CD4-positive, alpha-beta T cell treated with Interleukin-21 for 1 hour (primary cell): ENCODE results near the gene PCDH1.
"Not testable (repeated sequence)": the region's sequence is repeated elsewhere in the genome, so short reads cannot be mapped to it uniquely, and the experiment has no call there.

ENCODE experiments used
- DNase-seq: peaks from one replicate; pipeline ENCODE4 v3.0.0-alpha.2; 2020

Gene PCDH1

GRCh38 chr5:141878186-141878710 is at the start of gene PCDH1:
Gene PCDH1, minus strand, starts transcription at chr5:141878410. Its CDS starts 148 bp downstream, at chr5:141878262.
- DNase-seq = peak; percentile 28

- DNase-seq = no peak
These were observed 48.2 kb upstream of the PCDH1 start for GRCh38 chr5:141926434-141926833.

DNA sequence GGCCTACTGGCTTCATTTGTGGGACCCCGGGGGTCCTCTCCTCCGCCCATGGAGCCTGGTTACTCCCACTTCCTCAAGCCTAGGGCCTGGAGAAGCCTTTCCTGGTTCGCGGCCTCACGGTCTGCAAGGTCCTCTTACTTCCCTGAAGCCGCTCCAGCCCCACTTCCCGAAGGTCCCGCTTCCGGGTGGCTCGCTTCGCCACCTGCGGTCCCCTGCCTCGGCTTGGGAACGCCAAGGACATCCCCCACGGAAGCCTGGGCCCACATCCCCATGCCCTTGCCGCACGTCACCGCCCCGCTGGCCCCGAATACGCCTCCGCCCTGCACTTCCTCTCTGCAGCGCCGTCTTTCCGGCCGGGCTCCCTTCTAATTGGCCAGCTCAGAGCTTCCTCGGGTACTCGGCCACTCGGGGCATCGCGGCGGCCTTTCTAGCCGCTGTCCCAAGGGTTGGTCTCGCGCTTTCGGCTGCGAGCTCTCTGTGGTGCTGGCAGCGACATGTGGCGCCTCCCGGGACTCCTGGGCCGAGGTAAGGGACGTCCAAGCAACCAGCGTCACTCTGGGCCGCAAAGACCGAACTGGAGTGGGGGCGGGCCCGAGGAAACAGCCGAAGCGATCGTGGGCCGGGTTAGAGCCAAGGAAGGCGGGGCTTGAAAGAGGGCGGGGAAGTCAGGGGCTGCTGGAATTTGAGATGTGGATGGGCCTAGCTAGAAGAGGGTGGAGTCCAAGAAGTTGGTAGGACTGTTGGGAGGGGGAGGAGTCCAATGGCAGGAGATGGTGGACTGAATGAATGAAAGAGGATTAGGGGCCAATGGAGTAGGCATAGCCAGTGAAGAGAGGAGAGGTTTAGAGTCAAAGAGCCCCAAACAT is 45.5 kb upstream of the PCDH1 start, which contains the start of gene DELE1:
DELE1 (plus strand) TSS at position 424 of the 866 bp plus-strand sequence; CDS start at position 495, 71 bp downstream.
- DNase-seq = peak; percentile 91

GRCh38 chr5:141922827-141923447 is 44.7 kb upstream of the PCDH1 start:
- DNase-seq = not testable (repeated sequence)

GRCh38 chr5:141920771-141921170 is 42.6 kb upstream of the PCDH1 start:
- no peak for DNase-seq

DNA sequence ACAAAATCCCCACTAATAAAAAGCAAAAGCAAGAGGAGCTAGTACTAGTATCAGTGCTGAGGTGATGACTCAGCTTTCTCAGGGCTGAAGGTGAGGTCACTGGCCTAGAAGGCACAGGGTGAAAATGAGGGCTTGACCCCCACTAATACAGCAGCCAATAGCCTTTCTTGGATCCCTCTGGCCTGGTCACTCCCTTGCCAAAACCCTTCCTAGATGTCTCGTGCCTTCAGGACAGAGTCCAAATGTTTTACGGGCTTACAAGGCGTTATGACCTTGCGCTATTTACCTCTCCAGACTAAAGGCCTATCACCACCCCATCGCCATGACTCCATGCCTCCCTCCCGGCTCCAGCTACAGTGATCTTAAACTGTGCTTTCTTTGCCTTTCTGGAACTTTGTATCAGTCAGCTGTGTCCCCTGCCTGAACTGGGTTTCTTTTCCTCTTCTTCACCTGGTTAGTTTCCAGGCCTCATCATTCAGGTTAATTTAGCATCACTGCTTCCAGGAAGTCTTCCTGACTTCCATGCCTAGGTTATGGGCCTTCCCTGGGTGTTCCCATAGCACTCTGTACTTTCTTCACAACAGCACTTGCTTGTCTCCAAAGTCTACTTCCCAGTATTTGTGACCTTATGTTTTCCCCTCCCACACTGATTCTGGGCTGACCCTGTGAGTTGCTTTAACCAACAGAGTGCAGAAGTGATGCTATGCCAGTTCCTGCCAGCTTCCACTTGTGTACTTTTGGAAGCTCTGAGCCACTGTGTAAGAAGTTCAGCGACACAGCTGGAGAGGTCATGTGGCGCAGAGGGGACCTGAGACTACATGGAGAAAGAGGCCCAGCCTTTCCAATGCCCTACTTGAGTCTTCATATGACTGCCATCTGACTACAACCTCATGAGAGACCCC is 41.3 kb upstream of the PCDH1 start:
- DNase-seq = no peak

GRCh38 chr5:141917760-141918159 is 39.5 kb upstream of the PCDH1 start:
- DNase-seq = no peak

GRCh38 chr5:141916522-141916921 is 38.3 kb upstream of the PCDH1 start:
- no peak for DNase-seq

GRCh38 chr5:141915881-141916336 is 37.7 kb upstream of the PCDH1 start:
- DNase-seq = no peak

DNA sequence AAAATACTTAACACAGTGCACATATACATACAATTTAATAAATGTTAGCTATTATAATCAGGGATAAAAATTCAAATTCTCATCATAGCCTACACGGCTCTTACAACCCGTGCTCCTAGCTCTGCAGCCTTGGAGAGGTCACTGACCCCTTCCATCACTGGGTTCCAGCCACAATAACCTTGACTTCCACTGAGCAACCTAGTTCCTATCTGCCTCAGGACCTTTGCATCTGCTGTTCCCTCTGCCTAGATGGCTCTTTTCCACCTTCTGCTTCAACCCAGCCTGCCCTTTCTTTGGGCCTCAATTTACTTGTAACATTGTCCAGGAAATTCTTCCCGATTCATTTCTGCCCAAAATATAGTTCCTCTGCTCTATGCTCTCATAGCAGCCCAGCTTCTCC is 36.6 kb upstream of the PCDH1 start:
- DNase-seq = no peak

DNA sequence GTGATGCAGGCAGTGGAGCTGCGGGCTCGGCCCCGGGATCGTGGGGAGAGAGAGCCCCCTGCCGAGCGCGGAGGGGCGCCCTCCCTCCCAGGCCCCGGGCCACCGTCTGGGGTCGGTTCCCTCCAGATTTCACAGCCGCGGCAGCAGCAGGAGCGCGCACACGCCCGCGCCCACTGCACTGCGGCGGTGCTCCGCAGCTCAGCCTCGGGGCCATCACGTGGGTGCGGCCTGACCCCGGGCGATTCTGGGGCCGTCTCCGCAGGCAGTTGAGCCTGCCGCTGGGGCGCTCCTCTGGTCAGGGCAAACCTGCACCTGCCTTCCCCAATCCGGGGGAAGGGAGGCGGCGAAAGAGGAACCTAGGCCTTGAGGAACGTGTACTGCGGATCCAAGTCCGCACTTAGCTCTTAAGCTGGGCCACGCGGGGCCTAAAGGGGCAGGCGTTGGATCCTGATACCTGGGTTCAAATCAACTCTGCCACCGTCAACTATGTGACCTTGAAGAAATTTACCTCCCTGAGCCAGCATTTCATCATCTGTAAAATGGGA is 36.1 kb upstream of the PCDH1 start:
- DNase-seq = no peak

- no peak for DNase-seq
These were observed 35.5 kb upstream of the PCDH1 start for GRCh38 chr5:141913560-141914198.

GRCh38 chr5:141910271-141910673 is 32.1 kb upstream of the PCDH1 start:
- DNase-seq = no peak

- no peak for DNase-seq
These were observed 31.0 kb upstream of the PCDH1 start for GRCh38 chr5:141909212-141909611.

- no peak for DNase-seq
These were observed 30.6 kb upstream of the PCDH1 start for GRCh38 chr5:141908796-141909195.

DNA sequence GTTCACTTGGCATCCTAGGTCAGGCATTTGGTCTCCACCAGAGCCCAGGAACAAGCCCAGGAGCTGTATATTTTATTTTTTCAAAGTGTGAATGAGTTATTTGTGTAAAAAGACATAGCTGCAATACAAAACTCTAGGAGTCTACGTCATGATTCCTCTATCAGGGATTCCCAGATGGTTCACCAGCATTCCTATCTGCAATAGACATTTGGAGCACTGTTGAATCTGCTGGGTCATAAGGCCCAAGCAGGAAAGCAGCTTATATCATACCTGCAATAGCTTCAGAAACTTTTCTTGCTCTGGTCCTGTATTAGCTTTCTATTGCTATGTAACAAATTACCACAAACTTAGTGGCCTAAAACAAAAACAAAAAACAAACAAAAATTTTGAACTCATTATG is 28.8 kb upstream of the PCDH1 start:
- DNase-seq = no peak

DNA sequence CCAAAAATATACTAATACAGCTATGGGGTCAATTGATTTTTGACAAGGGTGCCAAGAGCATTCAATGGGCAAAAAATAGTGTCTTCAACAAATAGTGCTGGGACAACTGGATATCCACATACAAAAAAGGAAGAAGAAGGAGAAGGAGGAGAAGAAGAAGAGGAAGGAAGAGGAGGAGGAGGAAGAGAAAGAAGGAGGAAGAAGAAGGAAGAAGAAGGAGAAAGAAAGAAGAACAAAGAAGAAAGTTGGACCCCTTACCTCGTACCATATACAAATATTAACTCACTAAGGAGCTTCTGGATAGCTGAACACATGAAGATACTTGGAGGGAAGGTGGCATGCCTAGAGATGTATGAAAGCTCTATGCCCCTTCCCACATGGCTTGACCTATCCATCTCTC is 28.3 kb upstream of the PCDH1 start:
- no peak for DNase-seq

GRCh38 chr5:141904551-141904950 is 26.3 kb upstream of the PCDH1 start:
- no peak for DNase-seq

GRCh38 chr5:141903261-141903660 is 25.1 kb upstream of the PCDH1 start:
- no peak for DNase-seq

DNA sequence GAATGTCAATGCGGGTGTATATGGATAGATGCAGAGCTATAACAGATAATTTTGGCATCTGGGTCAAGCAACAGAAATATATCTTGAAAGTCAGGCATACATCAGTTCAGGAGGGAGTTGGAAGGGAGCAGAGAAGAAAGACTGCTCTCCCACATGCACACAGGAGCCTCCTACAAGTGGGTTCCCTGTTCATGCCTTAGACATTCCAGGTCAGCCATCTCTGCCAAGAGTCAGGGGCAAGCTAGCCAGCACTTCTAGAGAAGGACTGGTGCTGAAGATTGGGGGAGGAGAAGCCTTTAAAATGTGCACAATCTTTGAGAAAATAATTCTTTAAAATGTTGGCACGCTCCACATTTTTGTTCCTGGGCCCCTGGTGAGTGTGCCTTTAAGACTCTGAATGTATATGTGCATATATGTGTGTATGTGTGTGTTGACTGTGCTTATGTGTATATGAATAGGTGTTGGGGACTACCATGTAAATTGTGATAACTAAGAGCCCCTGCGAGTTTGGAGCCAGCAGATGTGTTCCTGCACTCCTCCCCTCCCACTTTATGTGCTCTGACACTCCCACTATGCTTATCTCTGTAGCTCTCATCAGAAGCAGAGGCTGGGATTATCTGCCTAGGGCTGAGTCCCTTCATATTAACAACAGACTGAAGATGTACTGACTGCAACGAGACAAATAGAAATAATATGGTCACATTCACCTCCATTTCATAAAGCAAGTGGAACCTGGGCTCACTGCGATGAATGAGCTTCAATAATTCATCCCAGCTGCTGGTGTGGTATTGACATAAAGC is 24.0 kb upstream of the PCDH1 start:
- DNase-seq = no peak

GRCh38 chr5:141898448-141899049 is 20.3 kb upstream of the PCDH1 start:
- no peak for DNase-seq
